LNCAP (cell line): ENCODE measurements around the gene FAT1.
A peak's percentile ranks its signal among the peaks of the same experiment; 100 is the strongest.

ENCODE experiments used
- TF ChIP-seq, protein P1 (sequence below): fragments of 450-650 bp; IDR thresholded peaks from 2 replicates; pipeline ENCODE4 v1.5.1; 2017; ENCODE audit warnings: mild to moderate bottlenecking

FAT1 gene

DNA sequence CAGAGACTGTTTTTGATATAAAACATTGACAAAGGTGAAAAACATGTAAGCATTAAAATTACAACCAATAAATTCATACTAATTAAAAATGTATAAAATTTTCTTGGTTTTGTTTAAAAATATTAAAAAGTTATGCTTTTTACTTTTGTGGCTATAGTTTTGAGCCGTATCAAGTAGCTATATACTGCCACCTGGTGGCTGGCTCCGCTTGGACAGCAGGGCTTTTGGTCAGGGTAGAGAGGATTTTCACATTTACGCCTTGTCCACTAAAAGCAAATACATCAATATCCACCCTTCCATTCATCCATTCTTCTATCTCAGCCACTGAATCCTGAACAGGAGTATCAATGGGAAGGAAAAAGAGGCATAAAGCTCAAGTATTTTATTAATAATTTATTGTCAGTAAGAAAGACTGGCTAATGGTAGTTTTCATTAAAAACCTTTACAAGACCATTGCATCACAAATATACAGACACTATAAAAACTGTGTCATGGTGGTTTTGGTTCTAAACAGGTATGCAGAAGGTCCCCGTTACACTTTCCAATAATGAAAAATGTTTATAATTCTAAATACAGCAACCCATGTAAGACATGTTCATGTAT lies 136.1 kb downstream of the FAT1 start:
- TF ChIP-seq, protein P1, sequence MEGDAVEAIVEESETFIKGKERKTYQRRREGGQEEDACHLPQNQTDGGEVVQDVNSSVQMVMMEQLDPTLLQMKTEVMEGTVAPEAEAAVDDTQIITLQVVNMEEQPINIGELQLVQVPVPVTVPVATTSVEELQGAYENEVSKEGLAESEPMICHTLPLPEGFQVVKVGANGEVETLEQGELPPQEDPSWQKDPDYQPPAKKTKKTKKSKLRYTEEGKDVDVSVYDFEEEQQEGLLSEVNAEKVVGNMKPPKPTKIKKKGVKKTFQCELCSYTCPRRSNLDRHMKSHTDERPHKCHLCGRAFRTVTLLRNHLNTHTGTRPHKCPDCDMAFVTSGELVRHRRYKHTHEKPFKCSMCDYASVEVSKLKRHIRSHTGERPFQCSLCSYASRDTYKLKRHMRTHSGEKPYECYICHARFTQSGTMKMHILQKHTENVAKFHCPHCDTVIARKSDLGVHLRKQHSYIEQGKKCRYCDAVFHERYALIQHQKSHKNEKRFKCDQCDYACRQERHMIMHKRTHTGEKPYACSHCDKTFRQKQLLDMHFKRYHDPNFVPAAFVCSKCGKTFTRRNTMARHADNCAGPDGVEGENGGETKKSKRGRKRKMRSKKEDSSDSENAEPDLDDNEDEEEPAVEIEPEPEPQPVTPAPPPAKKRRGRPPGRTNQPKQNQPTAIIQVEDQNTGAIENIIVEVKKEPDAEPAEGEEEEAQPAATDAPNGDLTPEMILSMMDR, result peak; percentile 74

DNA sequence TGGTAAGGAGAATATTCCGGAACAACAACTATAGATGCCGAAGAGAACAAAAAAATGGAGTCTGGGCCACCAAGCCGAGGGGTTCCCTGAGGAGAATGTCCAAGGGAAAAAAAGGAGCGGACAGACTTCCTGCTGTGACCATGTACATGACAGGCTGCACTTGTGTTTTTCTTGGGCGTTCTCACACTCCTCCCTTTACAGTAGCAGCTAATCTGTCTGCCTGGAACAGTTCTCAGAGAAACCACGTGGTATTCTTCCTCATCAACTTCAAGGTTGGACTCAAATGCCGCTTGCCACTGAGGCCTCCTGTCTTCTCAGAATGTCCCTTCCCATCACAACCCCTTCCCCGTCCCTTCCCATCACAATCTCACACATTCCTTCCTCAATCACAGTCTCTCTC lies 137.5 kb downstream of the FAT1 start:
- TF ChIP-seq, protein P1, result no peak

DNA sequence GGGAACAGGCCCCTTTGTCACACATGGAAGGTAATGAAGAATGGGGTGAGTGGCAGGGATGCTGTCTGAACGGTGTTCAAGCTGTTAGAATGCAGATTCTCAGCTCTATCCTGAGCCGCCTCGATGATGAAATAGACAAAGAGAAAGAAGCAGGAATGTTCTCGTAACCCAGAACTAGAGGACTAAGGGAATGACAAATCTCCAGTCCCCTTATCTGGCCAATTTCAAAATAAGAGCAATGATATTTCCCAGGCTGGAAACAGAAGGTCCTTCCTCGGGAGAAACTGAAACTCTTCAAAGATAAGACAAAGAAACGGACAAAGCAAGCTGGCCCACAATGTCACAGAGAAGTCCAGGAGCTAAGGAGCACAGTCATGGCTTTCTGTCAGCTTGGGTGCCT lies 138.7 kb downstream of the FAT1 start:
- TF ChIP-seq, protein P1, result no peak

DNA sequence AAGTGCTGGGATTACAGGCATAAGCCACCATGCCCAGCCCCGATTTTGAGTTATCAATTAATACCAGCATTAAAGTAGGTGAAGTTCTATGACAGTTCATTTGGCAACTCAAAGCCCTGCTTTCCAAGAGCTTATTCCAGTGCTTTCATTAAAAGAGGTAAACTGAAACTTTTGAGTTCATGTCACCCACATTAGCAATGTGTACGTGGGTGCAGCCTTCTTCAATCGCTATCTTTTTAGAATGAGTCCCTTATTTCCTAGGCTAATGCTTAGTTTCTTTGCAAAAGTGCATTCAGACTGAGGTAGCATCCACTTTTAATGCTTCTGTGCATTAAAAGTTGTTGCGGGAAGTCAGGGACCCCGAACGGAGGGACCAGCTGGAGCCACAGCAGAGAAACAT lies 142.2 kb downstream of the FAT1 start:
- TF ChIP-seq, protein P1, result no peak

DNA sequence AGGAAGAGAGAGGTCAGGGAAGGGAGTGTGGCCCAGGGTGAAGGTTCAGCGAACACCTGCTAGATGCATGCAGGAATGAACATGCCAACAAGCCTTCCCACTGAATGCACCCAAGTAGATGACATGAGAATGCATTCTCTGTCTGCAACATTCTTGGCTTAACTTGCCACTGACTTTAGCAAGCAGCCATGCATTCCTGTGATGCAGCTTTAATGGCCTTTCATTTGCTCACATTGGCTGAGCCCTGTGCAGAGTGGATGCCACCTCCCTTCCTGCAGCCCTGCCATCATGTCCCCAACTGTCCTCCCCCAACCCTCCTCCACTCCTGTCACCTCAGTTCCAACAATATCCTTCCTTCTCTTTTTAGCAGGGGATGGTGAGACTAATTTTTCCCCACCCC lies 143.0 kb downstream of the FAT1 start:
- TF ChIP-seq, protein P1, result no peak

DNA sequence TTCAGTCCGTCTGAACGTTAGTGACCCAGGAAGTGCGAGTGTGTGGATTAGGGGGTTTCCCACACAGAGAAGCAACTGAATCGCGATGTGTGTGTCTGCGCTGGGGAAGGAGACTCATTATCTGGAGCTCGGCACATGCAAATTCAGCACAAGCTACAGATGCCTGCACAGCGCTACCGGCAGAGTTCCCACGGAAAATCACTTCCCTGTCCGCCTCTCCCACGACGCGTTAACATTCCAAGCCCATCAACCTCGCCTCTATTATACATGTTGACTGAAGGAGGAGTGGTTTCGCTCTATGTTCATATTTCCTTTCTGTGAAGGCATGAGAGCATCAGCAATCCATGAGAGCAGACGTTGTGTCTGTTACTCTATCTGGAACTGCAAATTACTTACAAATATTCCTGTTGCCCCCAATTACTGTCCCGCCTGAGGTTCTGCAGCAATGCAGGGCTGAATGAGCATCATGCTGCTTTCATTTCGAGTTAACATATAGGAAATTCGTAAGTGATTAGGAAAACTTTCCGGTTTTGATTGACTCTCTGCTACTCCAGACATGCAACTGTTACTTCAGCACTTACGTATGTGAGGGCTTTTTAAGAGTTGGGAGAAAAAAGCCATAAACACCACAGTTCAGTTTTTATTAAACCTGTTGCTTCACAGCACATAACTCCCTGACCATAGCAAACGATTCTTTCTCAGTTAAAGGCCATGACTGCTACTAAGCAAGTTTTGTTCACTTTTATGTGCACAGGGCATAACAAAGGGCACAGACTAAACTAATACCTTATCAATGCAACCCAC lies 153.3 kb downstream of the FAT1 start:
- TF ChIP-seq, protein P1, result no peak

DNA sequence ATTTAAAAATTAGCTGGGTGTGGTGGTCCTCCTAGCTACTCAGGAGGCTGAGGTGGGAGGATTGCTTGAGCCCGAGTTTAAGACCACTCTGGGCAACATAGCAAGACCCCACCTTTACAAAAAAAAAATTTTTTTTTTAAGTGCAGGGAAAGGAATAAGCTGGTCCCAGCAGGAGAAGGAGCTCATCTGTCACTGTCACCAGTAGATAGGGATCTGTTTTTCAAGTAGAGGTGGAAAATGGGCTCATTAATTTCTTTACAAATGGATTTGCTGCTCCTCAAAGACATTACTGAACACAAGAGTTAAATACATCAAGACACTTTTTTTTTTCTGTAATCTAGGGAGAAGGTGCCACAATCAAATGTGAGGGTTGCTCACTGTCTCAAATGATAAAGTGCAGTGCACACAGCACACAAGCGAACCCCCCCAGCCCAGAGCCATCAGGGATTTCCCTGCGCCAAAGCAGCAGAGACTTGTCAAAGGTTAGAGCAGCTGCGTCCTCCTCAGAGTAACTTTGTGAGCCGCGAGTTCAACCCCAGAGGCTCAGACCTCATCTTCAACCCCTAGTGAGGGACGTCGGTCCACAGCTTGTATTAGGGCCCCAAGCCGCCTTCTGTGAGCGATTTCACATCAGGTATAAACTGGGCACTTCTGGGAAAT lies 154.0 kb downstream of the FAT1 start:
- TF ChIP-seq, protein P1, result no peak
